A204.1 (cell line): ENCODE measurements around the gene PTPRU.

Source experiments
- FAIRE-seq: peaks from 2 replicates; lab custom pipeline; 2012; peaks lifted over from hg19 to GRCh38; lab: Jason Lieb, UNC

Gene PTPRU

GRCh38 chr1:29317916-29318530 is 81.7 kb downstream of the PTPRU start:
- no peak for FAIRE-seq

- no peak for FAIRE-seq
These were observed 82.4 kb downstream of the PTPRU start for GRCh38 chr1:29318724-29319123.

GRCh38 chr1:29319300-29320110 is 83.2 kb downstream of the PTPRU start:
- no peak for FAIRE-seq

GRCh38 chr1:29320156-29320940 is 84.0 kb downstream of the PTPRU start:
- no peak for FAIRE-seq

GRCh38 chr1:29321176-29321575 is 84.9 kb downstream of the PTPRU start:
- no peak for FAIRE-seq

- FAIRE-seq = no peak
These were observed 85.9 kb downstream of the PTPRU start for GRCh38 chr1:29322147-29322694.

GRCh38 chr1:29322861-29323585 is 86.7 kb downstream of the PTPRU start:
- FAIRE-seq = no peak

GRCh38 chr1:29323636-29324035 is 87.3 kb downstream of the PTPRU start:
- no peak for FAIRE-seq

GRCh38 chr1:29324202-29324601 is 87.9 kb downstream of the PTPRU start:
- FAIRE-seq = no peak

- no peak for FAIRE-seq
These were observed 88.5 kb downstream of the PTPRU start for GRCh38 chr1:29324771-29325351.

GRCh38 chr1:29325675-29326074 is 89.4 kb downstream of the PTPRU start:
- no peak for FAIRE-seq

GRCh38 chr1:29326123-29326522 is 89.8 kb downstream of the PTPRU start:
- FAIRE-seq = no peak

GRCh38 chr1:29327223-29327935 is 91.1 kb downstream of the PTPRU start:
- FAIRE-seq = no peak

- FAIRE-seq = no peak
These were observed 92.9 kb downstream of the PTPRU start for GRCh38 chr1:29329022-29329775.

GRCh38 chr1:29330089-29330488 is 93.8 kb downstream of the PTPRU start:
- FAIRE-seq = no peak

- FAIRE-seq = no peak
These were observed 94.5 kb downstream of the PTPRU start for GRCh38 chr1:29330856-29331255.

GRCh38 chr1:29331309-29331708 is 95.0 kb downstream of the PTPRU start:
- FAIRE-seq = no peak

- FAIRE-seq = no peak
These were observed 95.4 kb downstream of the PTPRU start for GRCh38 chr1:29331729-29332128.

- FAIRE-seq = no peak
These were observed 95.9 kb downstream of the PTPRU start for GRCh38 chr1:29332204-29332603.

- no peak for FAIRE-seq
These were observed 96.7 kb downstream of the PTPRU start for GRCh38 chr1:29333008-29333407.
